H54 (cell line): ENCODE data around the gene ALG9.

Experiments
- DNase-seq: peaks from one replicate; pipeline ENCODE4 v3.0.0; 2011; ENCODE audit warnings: low spot score, mixed read lengths; ENCODE audit not compliant: insufficient read length
- FAIRE-seq: peaks from 3 replicates; lab custom pipeline; 2011; peaks lifted over from hg19 to GRCh38; lab: Jason Lieb, UNC
- POLR2A ChIP-seq: IDR thresholded peaks from 2 replicates; pipeline ENCODE4 v1.6.1; 2011; ENCODE audit warnings: low read depth, mild to moderate bottlenecking, low read length

The ALG9 gene

GRCh38 chr11:111765984-111766833 is 105.2 kb downstream of the ALG9 start, which contains the start of gene PPP2R1B:
Gene PPP2R1B, minus strand, starts transcription at chr11:111766389. Its CDS starts 28 bp downstream, at chr11:111766361.
- peak; percentile 72 for DNase-seq
- TF ChIP-seq POLR2A = peak; percentile 48
- no peak for FAIRE-seq

GRCh38 chr11:111765320-111765983 is 105.9 kb downstream of the ALG9 start:
- TF ChIP-seq POLR2A = no peak
- DNase-seq (no peak), FAIRE-seq (no peak)

- DNase-seq (no peak), FAIRE-seq (no peak)
- TF ChIP-seq POLR2A = no peak
Measured at GRCh38 chr11:111764621-111765020, 106.8 kb downstream of the ALG9 start.

- FAIRE-seq = no peak
- DNase-seq = no peak
- no peak for TF ChIP-seq POLR2A
Measured at GRCh38 chr11:111762981-111763643, 108.3 kb downstream of the ALG9 start.

- FAIRE-seq (no peak), DNase-seq (no peak)
- TF ChIP-seq POLR2A = no peak
Measured at GRCh38 chr11:111762526-111762925, 108.9 kb downstream of the ALG9 start.

- DNase-seq = no peak
- TF ChIP-seq POLR2A = no peak
- no peak for FAIRE-seq
Measured at GRCh38 chr11:111761036-111761435, 110.3 kb downstream of the ALG9 start.

- no peak for FAIRE-seq
Measured at GRCh38 chr11:111759778-111760407, 111.5 kb downstream of the ALG9 start.

GRCh38 chr11:111759376-111759775 is 112.0 kb downstream of the ALG9 start:
- DNase-seq (no peak), FAIRE-seq (no peak)

More at GRCh38 chr11:111759778-111760407, 111.5 kb downstream of the ALG9 start:
- TF ChIP-seq POLR2A = no peak
- no peak for DNase-seq

GRCh38 chr11:111756097-111756496 is 115.3 kb downstream of the ALG9 start:
- TF ChIP-seq POLR2A = no peak
- FAIRE-seq (no peak), DNase-seq (no peak)

More at GRCh38 chr11:111759376-111759775, 112.0 kb downstream of the ALG9 start:
- no peak for TF ChIP-seq POLR2A

- no peak for TF ChIP-seq POLR2A
- no peak for DNase-seq
- FAIRE-seq = no peak
Measured at GRCh38 chr11:111749646-111750045, 121.7 kb downstream of the ALG9 start.

GRCh38 chr11:111748035-111748804 is 123.2 kb downstream of the ALG9 start:
- DNase-seq (no peak), FAIRE-seq (no peak)
- TF ChIP-seq POLR2A = no peak

- FAIRE-seq (no peak), DNase-seq (no peak)
- TF ChIP-seq POLR2A = no peak
Measured at GRCh38 chr11:111745719-111746504, 125.5 kb downstream of the ALG9 start.
